H1 (cell line): ENCODE results near the gene MINDY1. TPM values are rescaled to one million over a fixed set of nuclear protein-coding genes. Genes with fewer than 3 reads are reported as not detected.

Source experiments
- CTCF ChIA-PET: fragments of 300-600 bp; sonication (Branson Sonifier 250); formaldehyde crosslinking; loops from one replicate; lab custom pipeline; 2021; ENCODE audit not compliant: partially characterized antibody; lab: Charles Lee
- POLR2A ChIA-PET: fragments of 300-600 bp; sonication (Branson Sonifier 250); formaldehyde crosslinking; loops from one replicate; lab custom pipeline; 2021; ENCODE audit warnings: inconsistent platforms; ENCODE audit not compliant: partially characterized antibody; lab: Charles Lee
- DNase-seq, 2 experiments: peaks; one replicate each; pipeline versions ENCODE4 v3.0.0 to v3.0.0-alpha.2; 2010 to 2022; ENCODE audit warnings: low spot score in 2 of 2, low read depth in 1 of 2, mixed read lengths in 1 of 2
- FAIRE-seq: peaks from 2 replicates; lab custom pipeline; 2011; peaks lifted over from hg19 to GRCh38; lab: Jason Lieb, UNC
- H2AFZ ChIP-seq: 2 replicates; pipeline ENCODE4 v1.8.1; 2012; ENCODE audit warnings: low read length, inconsistent platforms
- H2AK5ac ChIP-seq: 2 replicates; pipeline ENCODE4 v1.6.1; 2013; ENCODE audit warnings: low read depth, low read length
- H2BK120ac ChIP-seq: replicated peaks from 2 replicates; pipeline ENCODE3; 2013; ENCODE audit warnings: low read depth, low read length, inconsistent platforms
- H2BK12ac ChIP-seq: 2 replicates; pipeline ENCODE4 v1.6.1; 2013; ENCODE audit warnings: low read depth, low read length
- H2BK15ac ChIP-seq: 2 replicates; pipeline ENCODE4 v1.6.1; 2013; ENCODE audit warnings: low read length
- H2BK20ac ChIP-seq: 2 replicates; pipeline ENCODE4 v1.6.1; 2013; ENCODE audit warnings: low read length
- H2BK5ac ChIP-seq: 2 replicates; pipeline ENCODE4 v1.6.1; 2013; ENCODE audit warnings: low read depth, low read length
- H3K14ac ChIP-seq: 2 replicates; pipeline ENCODE4 v1.6.1; 2013; ENCODE audit warnings: inconsistent platforms; ENCODE audit not compliant: insufficient read length
- H3K18ac ChIP-seq: 2 replicates; pipeline ENCODE4 v1.6.1; 2013; ENCODE audit warnings: low read length; ENCODE audit errors: extremely low read depth
- H3K23ac ChIP-seq: 2 replicates; pipeline ENCODE4 v1.6.1; 2013; ENCODE audit warnings: inconsistent platforms; ENCODE audit not compliant: insufficient read length
- H3K23me2 ChIP-seq: 2 replicates; pipeline ENCODE4 v1.6.1; 2013; ENCODE audit warnings: low read depth, low read length
- H3K27ac ChIP-seq: 2 replicates; pipeline ENCODE4 v1.6.1; 2011; ENCODE audit warnings: low read depth, low read length, inconsistent platforms
- H3K27me3 ChIP-seq, 4 experiments: replicated peaks in 1 of 4; 1 replicate in 1 of 4; 2 replicates in 3 of 4; pipeline versions ENCODE4 v1.6.1 to v1.8.1; 2011 to 2013; ENCODE audit warnings: low read length in 3 of 4, mild to moderate bottlenecking in 3 of 4, inconsistent platforms in 2 of 4, mixed read lengths in 2 of 4, moderate library complexity in 1 of 4; ENCODE audit not compliant: control insufficient read depth in 3 of 4, insufficient read depth in 3 of 4; ENCODE audit errors: extremely low read depth in 1 of 4
- H3K36me3 ChIP-seq, 4 experiments: 2 replicates each; pipeline versions ENCODE4 v1.6.1 to v1.8.1; 2011 to 2013; ENCODE audit warnings: mild to moderate bottlenecking in 4 of 4, low read length in 3 of 4, moderate library complexity in 2 of 4, control low read depth in 1 of 4, inconsistent platforms in 1 of 4; ENCODE audit not compliant: insufficient read depth in 4 of 4, control insufficient read depth in 2 of 4
- H3K4ac ChIP-seq: replicated peaks from 2 replicates; pipeline ENCODE3; 2013; ENCODE audit warnings: low read length, low read depth, mixed read lengths, inconsistent platforms; ENCODE audit not compliant: insufficient read length
- H3K4me1 ChIP-seq, 4 experiments: replicated peaks in 1 of 4; 1 replicate in 1 of 4; 2 replicates in 3 of 4; pipeline versions ENCODE4 v1.6.1 to v1.8.1; 2011 to 2013; ENCODE audit warnings: low read length in 3 of 4, inconsistent platforms in 2 of 4, mixed read lengths in 1 of 4; ENCODE audit not compliant: insufficient read depth in 4 of 4, control insufficient read depth in 3 of 4
- H3K4me2 ChIP-seq, 2 experiments: 2 replicates each; pipeline versions ENCODE4 v1.6.1 to v1.8.1; 2011 to 2013; ENCODE audit warnings: low read depth in 2 of 2, low read length in 2 of 2, control low read depth in 1 of 2, inconsistent platforms in 1 of 2, mild to moderate bottlenecking in 1 of 2; ENCODE audit not compliant: insufficient read depth in 1 of 2
- H3K4me3 ChIP-seq, 4 experiments: fragments of 200-600, 300-600 bp in 1 of 4; sonication (generic), shearing (Covaris generic), sonication (Bioruptor Twin) in 1 of 4; 2 replicates each; pipeline versions ENCODE4 v1.5.1 to v1.8.1; 2011 to 2016; ENCODE audit warnings: low read length in 4 of 4, low read depth in 3 of 4, control low read depth in 2 of 4, inconsistent platforms in 2 of 4, mild to moderate bottlenecking in 2 of 4, mixed read lengths in 1 of 4, moderate library complexity in 1 of 4; ENCODE audit not compliant: insufficient read depth in 2 of 4; ENCODE audit errors: extremely low read depth in 1 of 4
- H3K56ac ChIP-seq: replicated peaks from 2 replicates; pipeline ENCODE3; 2013; ENCODE audit warnings: low read depth, mild to moderate bottlenecking, mixed read lengths, low read length, inconsistent platforms; ENCODE audit not compliant: insufficient read length
- H3K79me1 ChIP-seq: 2 replicates; pipeline ENCODE4 v1.6.1; 2013; ENCODE audit warnings: low read depth, low read length, control low read depth
- H3K79me2 ChIP-seq, 2 experiments: 2 replicates each; pipeline versions ENCODE4 v1.6.1 to v1.8.1; 2012 to 2013; ENCODE audit warnings: low read length in 2 of 2, mild to moderate bottlenecking in 2 of 2, inconsistent platforms in 1 of 2; ENCODE audit not compliant: insufficient read depth in 2 of 2, control insufficient read depth in 1 of 2
- H3K9ac ChIP-seq, 4 experiments: replicated peaks in 1 of 4; 1 replicate in 1 of 4; 2 replicates in 3 of 4; pipeline versions ENCODE4 v1.6.1 to v1.8.1; 2011 to 2013; ENCODE audit warnings: low read depth in 3 of 4, low read length in 3 of 4, control low read depth in 2 of 4, mild to moderate bottlenecking in 2 of 4, moderate library complexity in 2 of 4, inconsistent platforms in 1 of 4; ENCODE audit errors: extremely low read depth in 1 of 4
- H3K9me3 ChIP-seq, 2 experiments: 2 replicates each; pipeline versions ENCODE4 v1.6.1 to v1.8.1; 2012 to 2013; ENCODE audit warnings: mild to moderate bottlenecking in 2 of 2, moderate library complexity in 2 of 2, control low read depth in 1 of 2, inconsistent platforms in 1 of 2, low read depth in 1 of 2, low read length in 1 of 2, mixed read lengths in 1 of 2; ENCODE audit not compliant: insufficient read depth in 2 of 2
- H4K20me1 ChIP-seq, 2 experiments: replicated peaks in 1 of 2; 2 replicates each; pipeline versions ENCODE3 to v1.8.1; 2011 to 2013; ENCODE audit warnings: inconsistent platforms in 2 of 2, low read length in 2 of 2, mild to moderate bottlenecking in 1 of 2; ENCODE audit not compliant: insufficient read depth in 2 of 2, control insufficient read depth in 1 of 2
- H4K5ac ChIP-seq: 2 replicates; pipeline ENCODE4 v1.6.1; 2013; ENCODE audit warnings: low read length, low read depth, mixed read lengths, inconsistent platforms; ENCODE audit not compliant: insufficient read length
- H4K8ac ChIP-seq: 2 replicates; pipeline ENCODE4 v1.8.0; 2013; ENCODE audit warnings: mild to moderate bottlenecking, moderate library complexity, low read length, inconsistent platforms; ENCODE audit not compliant: insufficient read depth; ENCODE audit errors: extremely low read depth
- H4K91ac ChIP-seq: replicated peaks from 2 replicates; pipeline ENCODE3; 2013; ENCODE audit warnings: low read length, mixed read lengths, inconsistent platforms; ENCODE audit not compliant: insufficient read length
- FOSL1 ChIP-seq: IDR thresholded peaks from 2 replicates; pipeline ENCODE4 v1.6.1; 2011; ENCODE audit warnings: mild to moderate bottlenecking, low read depth, low read length, moderate library complexity; ENCODE audit not compliant: insufficient read depth
- TCF12 ChIP-seq: IDR thresholded peaks from 2 replicates; pipeline ENCODE4 v1.6.1; 2011; ENCODE audit warnings: low read depth, mild to moderate bottlenecking, low read length
- YY1 ChIP-seq: IDR thresholded peaks from 2 replicates; pipeline ENCODE4 v1.6.1; 2011; ENCODE audit warnings: low read depth, mild to moderate bottlenecking, low read length
- WGBS, 2 experiments: shearing (Covaris generic) in 1 of 2; methylation state at CpG; one replicate each; pipeline versions ENCODE4 v1.1.6 to v1.1.7; 2013 to 2015; ENCODE audit warnings: low lambda C conversion rate in 2 of 2, mixed read lengths in 2 of 2, inconsistent platforms in 1 of 2, low coverage in 1 of 2, missing lambda C conversion rate in 1 of 2; ENCODE audit not compliant: insufficient replicate concordance in 2 of 2, insufficient coverage in 1 of 2, insufficient read length in 1 of 2; ENCODE audit errors: extremely low coverage in 1 of 2, missing lambda C conversion rate in 1 of 2; 5-methylcytosine and 5-hydroxymethylcytosine counted together
- long read RNA-seq, 2 experiments: library from RNA in 1 of 2; library from capped mRNA in 1 of 2; stranded (forward); transcript quantifications; one replicate each; pipeline ENCODE4 v2.0.0, GENCODE V29; 2021; ENCODE audit warnings: inconsistent platforms in 1 of 2
- polyA minus RNA-seq, 3 experiments: library from RNA; depleted of rRNA, polyadenylated mRNA; stranded (reverse); fragments of >200 nt; gene quantifications; 1 replicate in 2 of 3; 2 replicates in 1 of 3; pipeline ENCODE4 v1.2.3, GENCODE V29; 2011
- polyA plus RNA-seq, 7 experiments: library from polyadenylated mRNA; depleted of rRNA in 3 of 7; stranded (reverse) in 5 of 7; unstranded in 2 of 7; fragments of >200 nt in 5 of 7; fragments of 200-250 nt in 2 of 7; gene quantifications; 1 replicate in 5 of 7; 2 replicates in 1 of 7; 4 replicates in 1 of 7; pipeline versions ENCODE4 v1.2.1 to v1.2.3, GENCODE V29; 2011 to 2013; ENCODE audit warnings: missing spikeins in 2 of 7, mixed read lengths in 2 of 7
- total RNA-seq: library from RNA; stranded (reverse); fragmentation: NEBNext Ultra II Directional; extraction: Animal tissue kit (Norgen Biotek cat#: 25700); gene quantifications from 2 replicates; pipeline ENCODE4 v1.2.1, GENCODE V29; 2021
- TF ChIP-seq, protein P1 (sequence below): IDR thresholded peaks from 2 replicates; pipeline ENCODE4 v1.6.1; 2012; ENCODE audit warnings: low read length, inconsistent platforms

The MINDY1 gene, protein sequence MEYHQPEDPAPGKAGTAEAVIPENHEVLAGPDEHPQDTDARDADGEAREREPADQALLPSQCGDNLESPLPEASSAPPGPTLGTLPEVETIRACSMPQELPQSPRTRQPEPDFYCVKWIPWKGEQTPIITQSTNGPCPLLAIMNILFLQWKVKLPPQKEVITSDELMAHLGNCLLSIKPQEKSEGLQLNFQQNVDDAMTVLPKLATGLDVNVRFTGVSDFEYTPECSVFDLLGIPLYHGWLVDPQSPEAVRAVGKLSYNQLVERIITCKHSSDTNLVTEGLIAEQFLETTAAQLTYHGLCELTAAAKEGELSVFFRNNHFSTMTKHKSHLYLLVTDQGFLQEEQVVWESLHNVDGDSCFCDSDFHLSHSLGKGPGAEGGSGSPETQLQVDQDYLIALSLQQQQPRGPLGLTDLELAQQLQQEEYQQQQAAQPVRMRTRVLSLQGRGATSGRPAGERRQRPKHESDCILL
- total RNA-seq, result 10.6 and 11.4 TPM in 2 replicates
- 10.3 and 11.5 TPM in 2 replicates for polyA plus RNA-seq (2011; rRNA removed)
- polyA plus RNA-seq (2011; cell fraction: cytosol; rRNA removed), result 8.7 TPM
- polyA plus RNA-seq (2011; cell fraction: nucleus; rRNA removed), result 15.1 TPM
- polyA plus RNA-seq (2012, experiment 1 of 2), result 8.3 to 9.2 TPM (median 8.6 TPM) in 4 replicates
- 7.1 TPM for polyA plus RNA-seq (2012, experiment 2 of 2)
- polyA plus RNA-seq (2013, experiment 1 of 2), result 6.2 TPM
- 5.9 TPM for polyA plus RNA-seq (2013, experiment 2 of 2)
- 14.8 and 16.8 TPM in 2 replicates for polyA minus RNA-seq (2011; rRNA and poly(A)+ RNA removed)
- 11.1 TPM for polyA minus RNA-seq (2011; cell fraction: cytosol; rRNA and poly(A)+ RNA removed)
- polyA minus RNA-seq (2011; cell fraction: nucleus; rRNA and poly(A)+ RNA removed), result 9.8 TPM
- long read RNA-seq, experiment 1, partial matches to known transcripts, result 1 of 3 reads
- long read RNA-seq, experiment 1, other reads (novel, unspliced or antisense), result 2 of 3 reads
- long read RNA-seq, experiment 2, partial matches to known transcripts, result 0 of 1 reads
- long read RNA-seq, experiment 2, other reads (novel, unspliced or antisense), result 1 of 1 reads

DNA sequence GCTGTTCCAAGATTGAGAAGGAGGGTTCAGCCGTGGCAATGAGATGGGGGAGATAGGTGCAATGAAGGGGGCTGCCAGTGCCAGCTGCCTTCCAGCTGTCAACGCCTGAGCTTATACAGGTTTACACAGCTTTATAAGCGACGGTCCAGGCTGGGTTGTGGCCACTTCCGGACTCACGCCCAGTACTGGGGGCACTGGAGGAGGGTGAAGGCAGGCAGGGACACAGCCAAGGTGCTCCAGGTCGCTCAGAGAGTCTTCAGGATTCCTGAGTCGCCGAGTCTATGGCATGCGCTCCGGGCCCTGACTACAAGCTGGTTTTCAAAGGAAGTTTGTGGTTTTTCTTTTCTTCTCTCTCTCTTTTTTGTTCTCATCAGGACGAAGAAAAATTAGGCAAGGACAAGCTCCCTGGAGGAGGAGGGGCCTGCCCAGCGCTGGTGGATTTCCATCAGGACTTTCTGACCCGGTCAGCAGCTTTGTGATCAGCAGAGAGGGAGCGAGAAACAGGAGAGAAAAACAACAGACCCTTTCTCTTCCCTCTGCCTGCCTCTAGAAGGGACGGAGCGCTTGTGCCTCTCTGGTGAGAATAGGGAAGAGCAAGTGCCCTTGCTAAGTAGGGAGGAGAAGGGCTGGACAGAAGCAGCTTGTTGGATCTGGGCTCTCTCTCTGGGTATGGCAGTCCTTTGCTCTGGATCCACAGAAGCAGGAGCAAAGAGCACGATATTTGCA, at the start of gene MINDY1:
Gene MINDY1 (minus strand): TSS at position 576 of the 726 bp plus-strand sequence. CDS start 4,285 bp downstream, outside the sequence.
- WGBS, 2 experiments, result 19% methylated on average over 18 of the region's 18 CpGs; no CpG with 5 or more reads in 1 of the 2 experiments
- H3K9me3 ChIP-seq, result no peaks in the 10 kb centered on the region
- TF ChIP-seq, protein P1, sequence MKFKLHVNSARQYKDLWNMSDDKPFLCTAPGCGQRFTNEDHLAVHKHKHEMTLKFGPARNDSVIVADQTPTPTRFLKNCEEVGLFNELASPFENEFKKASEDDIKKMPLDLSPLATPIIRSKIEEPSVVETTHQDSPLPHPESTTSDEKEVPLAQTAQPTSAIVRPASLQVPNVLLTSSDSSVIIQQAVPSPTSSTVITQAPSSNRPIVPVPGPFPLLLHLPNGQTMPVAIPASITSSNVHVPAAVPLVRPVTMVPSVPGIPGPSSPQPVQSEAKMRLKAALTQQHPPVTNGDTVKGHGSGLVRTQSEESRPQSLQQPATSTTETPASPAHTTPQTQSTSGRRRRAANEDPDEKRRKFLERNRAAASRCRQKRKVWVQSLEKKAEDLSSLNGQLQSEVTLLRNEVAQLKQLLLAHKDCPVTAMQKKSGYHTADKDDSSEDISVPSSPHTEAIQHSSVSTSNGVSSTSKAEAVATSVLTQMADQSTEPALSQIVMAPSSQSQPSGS, result no peak
- TF ChIP-seq YY1 (0 out of 2 replicates have a peak, but pooled peaks have one; percentile 28), FOSL1 (no peak), TCF12 (no peak)

More for the DNA sequence above, at the start of gene MINDY1:
- Histone ChIP-seq H3K27me3 (no peaks in the 10 kb centered on the region), H3K4me3 (peak within 1 kb of the TSS; percentile 6 to 94 (median 41); a peak in 7 of 8 replicates), H2AK5ac (no peak within 1 kb of the TSS; the same call in 1 of the 2 replicates), H3K14ac (no peak within 1 kb of the TSS), H4K8ac (peak within 1 kb of the TSS; percentile 58), H3K4me1 (peaks cover 9 to 12% (median 9%) of the 10 kb centered on the region in 4 experiments; a peak in 6 of 7 replicates), H3K9ac (peak within 1 kb of the TSS in 3 of 4 experiments; percentile 8 to 40 (median 36); a peak in 2 of 7 replicates), H3K56ac (no peak within 1 kb of the TSS), H2BK120ac (no peak within 1 kb of the TSS), H3K4ac (peak within 1 kb of the TSS; percentile 15), H2AFZ (peak within 1 kb of the TSS; percentile 89), H2BK20ac (0 out of 2 replicates have a peak within 1 kb of the TSS, but pooled peaks have one; percentile 3), H3K27ac (peak within 1 kb of the TSS; percentile 53), H3K79me1 (no peaks in the 10 kb centered on the region), H3K79me2 (peaks cover 0 to 5% of the 10 kb centered on the region in 2 experiments; a peak in 2 of 4 replicates), H3K36me3 (no peaks in the 10 kb centered on the region), H3K4me2 (peak within 1 kb of the TSS; percentile 71 to 87), H4K20me1 (no peaks in the 10 kb centered on the region), H2BK12ac (peak within 1 kb of the TSS; percentile 33; the same call in 1 of the 2 replicates), H4K5ac (peak within 1 kb of the TSS; percentile 55), H2BK5ac (peak within 1 kb of the TSS; percentile 29; the same call in 1 of the 2 replicates), H3K23me2 (peaks cover 5% of the 10 kb centered on the region), H3K23ac (no peak within 1 kb of the TSS), H4K91ac (no peak within 1 kb of the TSS), H3K18ac (no peak within 1 kb of the TSS; the same call in 1 of the 2 replicates), H2BK15ac (no peak within 1 kb of the TSS)
- CTCF ChIA-PET, result interaction anchor here (0.6 to 7.8 kb wide), 28 partner anchors 11 to 666 kb away, joined by 3 to 142 read pairs (median 4); partner anchors contain the start of genes ANXA9, C1orf56, CDC42SE1 and TNFAIP8L2
- POLR2A ChIA-PET, result interaction anchor here (0.6 to 3.1 kb wide), 24 partner anchors 8 to 436 kb away, joined by 3 to 28 read pairs (median 4); partner anchors contain the start of genes ANXA9, C1orf56, CDC42SE1 and CERS2
- DNase-seq, result peak; percentile 33 to 67
- FAIRE-seq, result peak; percentile 39
